Vagina (tissue), 2 donors: ENCODE data around the gene ELMO1. TPM values are rescaled to one million over a fixed set of nuclear protein-coding genes. Genes with fewer than 3 reads are reported as not detected.

Experiments
- DNase-seq, 2 donors: peaks; one replicate each; pipeline ENCODE4 v3.0.0-alpha.2; 2017; ENCODE audit errors: extremely low spot score in 2 of 2
- H3K27ac ChIP-seq: fragments of 200-600 bp; sonication (generic); one replicate; pipeline ENCODE4 v1.5.1; 2019
- H3K27me3 ChIP-seq: fragments of 200-600 bp; sonication (generic); one replicate; pipeline ENCODE4 v1.5.1; 2019
- H3K36me3 ChIP-seq, 2 donors: fragments of 200-600 bp; sonication (generic); one replicate each; pipeline ENCODE4 v1.5.1; 2017 to 2019
- H3K4me1 ChIP-seq: fragments of 200-600 bp; sonication (generic); one replicate; pipeline ENCODE4 v1.5.1; 2019
- H3K4me3 ChIP-seq, 2 donors: fragments of 200-600 bp; sonication (generic); 1 replicate in 1 of 2; 2 replicates in 1 of 2; pipeline ENCODE4 v1.5.1; 2016 to 2019
- H3K9me3 ChIP-seq: fragments of 200-600 bp; sonication (generic); one replicate; pipeline ENCODE4 v1.5.1; 2019
- CTCF ChIP-seq, 3 experiments: fragments of 450-650 bp in 2 of 3; fragments of 200-600 bp in 1 of 3; sonication (generic) in 1 of 3; IDR thresholded peaks; one replicate each; pipeline ENCODE4 v1.5.1; 2017 to 2019; ENCODE audit warnings: antibody characterized with exemption in 3 of 3, mild to moderate bottlenecking in 2 of 3, moderate library complexity in 2 of 3
- POLR2A ChIP-seq, 2 donors: fragments of 450-650 bp; IDR thresholded peaks; one replicate each; pipeline ENCODE4 v1.6.1; 2017; ENCODE audit warnings: antibody characterized with exemption in 2 of 2, mild to moderate bottlenecking in 2 of 2, moderate library complexity in 2 of 2
- POLR2AphosphoS5 ChIP-seq, 2 donors: sonication (generic); formaldehyde crosslinking; IDR thresholded peaks; one replicate each; pipeline ENCODE4 v1.9.0; 2017; ENCODE audit warnings: antibody characterized with exemption in 2 of 2, mild to moderate bottlenecking in 2 of 2, low read depth in 1 of 2; ENCODE audit not compliant: insufficient read depth in 1 of 2
- intact Hi-C: fragments of 100-400 bp; cut with DNase I; formaldehyde crosslinking; loops from one replicate; pipeline ENCODE4 v1.15.1; 2023
- total RNA-seq: library from RNA; depleted of rRNA; stranded (reverse); fragments of >200 nt; gene quantifications from one replicate; pipeline ENCODE4 v1.2.3, GENCODE V29; 2016

Gene ELMO1
- total RNA-seq, 1 donor from 2014 or later = 74.4 TPM

GRCh38 chr7:37027557-37028341 is 420.9 kb downstream of the ELMO1 start:
- DNase-seq = no peak
- no peaks in the 10 kb centered on the region for H3K27me3 ChIP-seq
- no peak overlapping the region for H3K4me3 ChIP-seq
- no peak overlapping the region for H3K27ac ChIP-seq
- no peak for TF ChIP-seq CTCF (IDR thresholded peaks at IDR 0.05)
- no peak for TF ChIP-seq POLR2A (IDR thresholded peaks at IDR 0.05)
- no peak for TF ChIP-seq POLR2AphosphoS5 (IDR thresholded peaks at IDR 0.05; ENCODE audit: insufficient read depth in 1 of 2, low read depth in 1 of 2)
- no peaks in the 10 kb centered on the region for H3K9me3 ChIP-seq
- intact Hi-C loops = no loop called here
- peaks cover 22% of the 10 kb centered on the region for H3K4me1 ChIP-seq
- H3K36me3 ChIP-seq = no peaks in the 10 kb centered on the region

DNA sequence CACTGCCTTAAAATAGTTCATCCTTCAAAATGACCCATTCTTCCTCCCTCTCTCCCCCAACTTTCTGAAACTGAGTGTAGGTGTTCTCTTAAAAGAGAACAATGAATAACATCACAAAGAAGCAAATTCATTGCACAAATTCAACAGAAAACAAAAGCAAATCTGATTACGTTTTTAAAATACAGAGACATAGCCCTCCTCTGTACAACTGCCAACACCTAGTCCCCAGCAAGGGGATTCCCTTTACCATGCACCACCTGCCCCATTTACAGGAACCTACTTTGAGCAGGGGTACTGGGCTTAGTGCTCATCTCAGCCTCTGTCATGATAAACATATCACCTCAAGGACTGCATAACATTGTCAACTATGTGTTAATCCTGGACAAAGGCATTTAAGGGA is 421.6 kb downstream of the ELMO1 start:
- Histone ChIP-seq H3K4me3 (no peak overlapping the region), H3K4me1 (peaks cover 16% of the 10 kb centered on the region), H3K36me3 (no peaks in the 10 kb centered on the region), H3K27ac (no peak overlapping the region), H3K9me3 (no peaks in the 10 kb centered on the region), H3K27me3 (no peaks in the 10 kb centered on the region)
- no peak for DNase-seq
- intact Hi-C loops = no loop called here
- no peak for TF ChIP-seq CTCF (IDR thresholded peaks at IDR 0.05)
- no peak for TF ChIP-seq POLR2A (IDR thresholded peaks at IDR 0.05)
- TF ChIP-seq POLR2AphosphoS5 (IDR thresholded peaks at IDR 0.05; ENCODE audit: insufficient read depth in 1 of 2, low read depth in 1 of 2) = no peak

DNA sequence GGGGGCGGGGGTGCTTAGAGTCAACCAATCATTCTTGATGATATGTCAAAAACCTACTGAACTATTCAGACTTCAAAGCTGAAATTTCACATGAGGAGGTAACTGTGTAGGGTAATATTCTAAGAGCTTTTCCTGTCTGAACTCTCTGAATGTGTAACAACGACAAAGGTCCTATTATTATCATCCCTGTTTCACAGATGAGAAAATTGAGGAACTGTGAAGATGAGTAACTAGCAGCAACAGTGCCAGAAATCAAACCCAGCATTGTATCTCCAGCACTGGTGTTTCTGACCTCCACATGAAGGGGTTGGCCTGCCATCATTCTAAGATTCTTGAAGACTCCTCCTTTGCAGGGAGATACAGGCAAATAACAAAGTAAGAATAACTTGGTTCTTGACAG is 429.7 kb downstream of the ELMO1 start:
- TF ChIP-seq CTCF (IDR thresholded peaks at IDR 0.05) (no peak), POLR2AphosphoS5 (IDR thresholded peaks at IDR 0.05; ENCODE audit: insufficient read depth in 1 of 2, low read depth in 1 of 2) (no peak), POLR2A (IDR thresholded peaks at IDR 0.05) (no peak)
- Histone ChIP-seq H3K27ac (no peak overlapping the region), H3K4me3 (no peak overlapping the region), H3K27me3 (no peaks in the 10 kb centered on the region), H3K36me3 (no peaks in the 10 kb centered on the region), H3K9me3 (no peaks in the 10 kb centered on the region), H3K4me1 (no peaks in the 10 kb centered on the region)
- intact Hi-C loops = no loop called here
- DNase-seq = no peak

DNA sequence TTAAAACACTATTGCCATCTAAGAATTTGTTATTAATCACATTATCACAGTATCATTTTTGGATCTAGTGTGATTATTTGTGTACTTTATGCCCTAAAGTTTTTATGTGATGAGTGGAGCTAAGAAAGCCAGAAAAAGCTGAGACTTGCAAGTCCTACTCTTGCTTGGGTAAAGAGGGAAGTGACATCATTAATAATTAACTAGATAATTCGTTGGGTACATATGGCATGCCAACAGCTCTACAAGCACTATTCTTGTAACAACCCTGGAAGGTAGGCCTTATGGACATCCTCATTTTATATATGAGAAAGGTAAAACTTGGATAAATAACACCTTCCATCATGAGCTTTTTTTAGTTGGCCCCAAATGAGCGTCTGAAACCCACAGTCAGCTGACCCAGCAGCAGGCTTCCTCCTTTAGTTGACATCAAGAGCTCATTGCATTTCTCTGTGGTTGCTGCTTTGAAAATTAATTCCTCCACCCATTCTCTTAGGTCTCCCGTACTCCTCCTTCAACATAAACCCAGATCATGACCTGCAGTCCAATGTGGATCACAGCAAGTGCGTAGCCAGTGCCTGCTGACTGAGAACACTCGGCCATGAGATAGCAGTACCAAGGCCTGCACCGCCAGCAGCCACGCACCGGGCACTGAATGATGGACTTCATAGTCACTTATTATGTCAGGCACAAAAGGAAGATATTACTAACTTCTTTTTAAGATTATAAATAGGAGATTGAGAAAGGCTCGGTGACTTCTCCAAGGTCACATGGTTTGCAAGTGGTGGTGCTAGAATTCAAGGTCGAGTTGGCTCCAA is 432.4 kb downstream of the ELMO1 start:
- intact Hi-C loops = no loop called here
- Histone ChIP-seq H3K9me3 (no peaks in the 10 kb centered on the region), H3K36me3 (no peaks in the 10 kb centered on the region), H3K27ac (no peak overlapping the region), H3K27me3 (no peaks in the 10 kb centered on the region), H3K4me3 (no peak overlapping the region), H3K4me1 (no peaks in the 10 kb centered on the region)
- TF ChIP-seq CTCF (IDR thresholded peaks at IDR 0.05) = no peak
- no peak for TF ChIP-seq POLR2AphosphoS5 (IDR thresholded peaks at IDR 0.05; ENCODE audit: insufficient read depth in 1 of 2, low read depth in 1 of 2)
- no peak for TF ChIP-seq POLR2A (IDR thresholded peaks at IDR 0.05)
- DNase-seq = no peak
